SKM-1 (cell line): Measurements from ENCODE around the gene DCN.

Source experiments
- DNase-seq: peaks from one replicate; lab custom pipeline; 2025; ENCODE audit not compliant: unreplicated experiment; lab: John Stamatoyannopoulos, UW

The DCN gene

DNA sequence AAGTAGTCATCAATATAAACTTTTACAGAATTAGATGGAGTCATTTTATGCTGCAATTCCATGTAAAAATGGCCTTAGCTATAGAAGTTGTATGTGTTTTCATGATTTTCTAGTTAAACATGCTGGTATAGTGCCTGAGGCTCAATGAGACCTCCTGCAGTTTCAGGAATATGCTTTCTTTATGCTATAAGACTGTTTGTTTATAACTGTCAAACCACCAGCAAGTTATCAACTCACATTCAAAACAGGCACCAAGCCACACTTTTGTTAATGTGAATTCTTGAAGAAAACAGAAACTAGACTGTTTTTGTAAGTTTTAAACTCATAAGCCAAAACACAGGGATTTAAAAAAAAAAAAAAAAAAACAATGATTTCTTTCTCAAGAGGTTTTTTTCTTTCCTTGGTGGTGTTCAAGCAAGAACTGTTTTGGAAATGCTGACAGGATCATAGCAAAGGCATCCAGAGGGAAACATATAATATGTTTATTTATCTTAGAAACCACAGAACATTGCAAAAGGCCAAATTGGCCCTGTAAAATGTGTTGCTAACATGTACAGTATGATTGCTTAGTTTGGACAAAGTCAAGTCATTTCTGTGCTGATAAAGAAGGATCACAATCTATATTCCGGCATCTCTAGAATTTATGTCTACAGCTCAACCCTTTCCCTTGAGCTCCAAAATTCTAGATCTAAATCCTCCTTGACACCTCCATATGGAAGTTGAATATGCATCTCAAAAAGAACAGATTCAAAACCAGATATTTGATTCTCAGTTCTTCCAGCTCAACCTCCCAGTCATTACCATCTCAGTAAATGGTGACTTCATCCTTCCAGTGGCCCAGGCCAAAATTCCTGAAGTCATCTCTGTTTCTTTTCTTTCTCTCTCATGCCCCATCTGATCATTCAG lies 42.3 kb downstream of the DCN start:
- no peak for DNase-seq

DNA sequence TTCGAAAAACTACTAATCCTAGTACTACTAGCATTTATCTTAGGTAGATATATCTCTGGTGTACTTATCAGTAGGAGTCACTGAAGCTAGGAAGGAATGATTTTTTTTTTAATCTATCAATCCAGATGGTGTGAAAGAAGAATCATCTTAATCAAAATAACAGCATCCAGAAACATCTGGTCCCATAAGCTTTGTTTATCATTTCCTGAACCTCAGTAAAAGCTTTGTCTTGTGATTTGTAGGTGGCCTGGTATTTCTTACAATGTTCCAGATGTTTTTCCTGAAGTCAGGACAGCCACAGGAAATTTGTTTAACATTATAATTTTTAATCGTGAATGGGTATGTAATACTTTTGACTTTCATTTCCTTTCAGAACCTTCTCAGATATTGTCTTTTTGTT lies 43.3 kb downstream of the DCN start:
- DNase-seq = no peak

DNA sequence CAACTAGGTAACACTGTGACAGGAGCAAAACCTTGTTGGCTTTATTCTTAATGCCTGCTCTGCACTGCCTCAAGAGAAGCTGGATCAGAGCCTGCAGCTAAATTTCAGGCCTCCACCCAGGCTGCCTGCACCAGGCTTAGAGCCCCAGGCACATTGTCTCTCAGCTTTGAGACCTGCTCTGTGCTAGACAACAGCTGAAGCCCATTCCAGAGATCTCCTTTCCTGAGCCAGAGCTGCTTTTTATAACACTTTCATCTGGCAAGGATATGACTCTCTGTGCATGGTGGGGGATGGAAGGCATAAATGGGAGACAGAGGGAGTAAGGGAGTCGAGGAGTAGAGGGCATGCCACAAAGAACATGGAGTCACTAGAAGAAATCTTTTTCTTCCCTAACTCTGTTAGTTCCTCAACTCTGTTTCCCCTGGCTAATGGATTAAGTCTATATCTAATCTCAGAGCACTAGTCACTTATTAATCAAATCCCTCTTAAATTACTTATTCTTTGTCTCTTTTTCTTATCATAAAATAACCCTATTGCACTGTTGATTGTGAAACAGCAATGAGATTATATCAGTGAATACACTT lies 44.2 kb downstream of the DCN start:
- no peak for DNase-seq

DNA sequence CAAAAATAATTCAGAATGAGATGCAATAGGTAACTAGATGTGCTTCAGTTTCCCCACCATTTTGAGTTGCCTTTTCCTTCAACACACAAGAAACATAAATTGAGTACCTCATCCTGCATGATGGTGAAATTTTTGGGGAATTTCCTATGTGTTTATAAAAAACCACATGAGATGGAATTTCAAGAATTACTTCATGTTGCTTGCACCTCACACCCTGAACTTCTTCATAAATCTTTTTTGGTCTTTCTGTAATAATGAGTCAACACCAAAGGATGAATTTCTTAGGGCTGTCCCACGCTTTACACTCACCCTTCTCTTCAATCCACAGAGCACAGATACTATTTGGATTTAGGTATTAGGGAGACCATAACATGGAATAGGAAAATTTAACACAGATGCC lies 48.7 kb downstream of the DCN start:
- no peak for DNase-seq

DNA sequence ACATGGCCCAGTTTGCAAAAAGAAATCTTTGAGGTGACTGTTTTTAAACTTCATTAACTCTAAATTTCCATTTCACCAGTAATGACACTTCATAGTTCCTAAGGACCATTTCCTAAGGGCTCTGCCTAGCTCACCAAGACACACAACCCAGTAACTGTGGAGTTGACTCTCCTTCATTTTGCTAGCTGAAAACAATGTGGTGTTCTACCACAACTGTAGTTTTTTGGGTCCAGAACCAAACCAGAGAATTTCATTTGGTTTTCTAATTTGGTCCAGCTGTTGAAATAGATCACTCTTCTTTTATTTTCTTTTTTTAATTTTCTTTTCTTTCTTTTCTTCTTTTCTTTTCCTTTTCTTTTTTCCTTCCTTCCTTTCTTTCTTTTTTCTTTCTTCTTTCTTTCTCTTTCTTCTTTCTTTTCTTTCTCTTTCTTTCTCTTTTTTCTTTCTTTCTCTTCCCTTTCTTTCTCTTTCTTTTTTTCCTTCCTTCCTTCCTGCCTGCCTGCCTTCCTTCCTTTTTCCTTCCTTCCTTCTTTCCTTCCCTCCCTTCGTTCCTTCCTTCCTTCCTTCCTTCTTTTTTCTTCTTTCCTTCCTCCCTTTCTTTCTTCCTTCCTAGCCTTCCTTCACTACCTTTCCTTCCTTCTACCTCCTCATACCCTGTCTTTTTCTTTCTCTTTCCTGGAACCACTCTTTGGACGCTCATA lies 52.8 kb downstream of the DCN start:
- DNase-seq = no peak

DNA sequence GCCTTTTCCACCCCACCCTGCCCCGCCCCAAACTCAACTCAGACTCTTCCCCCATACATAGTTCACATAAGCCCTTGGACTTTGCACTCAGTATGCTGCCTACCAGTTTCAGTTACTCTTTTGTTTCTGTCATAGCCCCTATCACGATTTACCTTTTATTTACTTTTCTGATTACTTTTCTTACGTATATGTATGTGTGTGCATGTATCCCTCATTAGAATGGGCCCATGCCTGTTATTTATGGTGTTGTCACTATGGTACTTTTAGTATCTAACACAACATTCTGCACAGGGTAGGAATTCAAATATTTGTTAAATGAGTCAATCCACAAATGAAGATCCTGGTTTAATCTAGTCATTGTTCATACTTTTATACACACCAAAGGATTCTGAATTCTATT lies 54.9 kb downstream of the DCN start:
- DNase-seq = no peak

DNA sequence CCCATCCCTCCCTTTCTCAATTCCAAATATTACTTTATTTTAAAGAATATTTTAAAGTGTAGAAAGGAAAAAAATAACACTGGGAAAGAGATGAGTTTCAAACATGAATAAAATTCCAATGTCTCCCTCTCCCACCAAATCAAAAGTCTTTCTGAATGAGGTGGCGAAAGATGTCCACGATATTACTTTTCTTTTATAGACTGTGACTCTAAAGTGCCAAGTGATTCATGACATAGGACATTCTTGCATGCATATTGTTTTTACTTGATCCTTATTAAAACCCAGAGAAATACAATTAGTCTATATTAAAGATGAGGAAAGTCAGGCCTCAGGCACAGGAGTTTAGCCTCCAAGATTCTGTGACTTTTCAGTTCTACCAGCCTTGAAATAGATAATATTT lies 55.3 kb downstream of the DCN start:
- DNase-seq = no peak

DNA sequence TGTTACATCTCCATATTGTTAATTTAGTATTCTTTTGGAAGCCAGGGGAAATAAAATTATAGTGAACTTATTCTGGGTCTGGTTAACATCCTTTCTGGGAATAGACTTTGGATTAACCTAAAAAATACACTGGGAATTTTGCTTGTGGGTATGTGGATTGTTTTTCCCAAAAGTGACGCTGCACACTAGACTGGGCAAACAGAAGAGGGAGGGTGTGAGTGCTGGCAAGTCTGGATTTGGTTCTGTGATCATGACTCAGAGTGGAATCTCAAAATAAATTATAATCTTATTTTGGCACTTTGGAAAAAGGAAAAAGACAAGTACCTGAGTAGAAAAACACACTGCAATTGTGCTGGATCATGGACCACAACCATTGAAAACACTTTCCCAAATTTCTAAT lies 56.1 kb downstream of the DCN start:
- DNase-seq = no peak

DNA sequence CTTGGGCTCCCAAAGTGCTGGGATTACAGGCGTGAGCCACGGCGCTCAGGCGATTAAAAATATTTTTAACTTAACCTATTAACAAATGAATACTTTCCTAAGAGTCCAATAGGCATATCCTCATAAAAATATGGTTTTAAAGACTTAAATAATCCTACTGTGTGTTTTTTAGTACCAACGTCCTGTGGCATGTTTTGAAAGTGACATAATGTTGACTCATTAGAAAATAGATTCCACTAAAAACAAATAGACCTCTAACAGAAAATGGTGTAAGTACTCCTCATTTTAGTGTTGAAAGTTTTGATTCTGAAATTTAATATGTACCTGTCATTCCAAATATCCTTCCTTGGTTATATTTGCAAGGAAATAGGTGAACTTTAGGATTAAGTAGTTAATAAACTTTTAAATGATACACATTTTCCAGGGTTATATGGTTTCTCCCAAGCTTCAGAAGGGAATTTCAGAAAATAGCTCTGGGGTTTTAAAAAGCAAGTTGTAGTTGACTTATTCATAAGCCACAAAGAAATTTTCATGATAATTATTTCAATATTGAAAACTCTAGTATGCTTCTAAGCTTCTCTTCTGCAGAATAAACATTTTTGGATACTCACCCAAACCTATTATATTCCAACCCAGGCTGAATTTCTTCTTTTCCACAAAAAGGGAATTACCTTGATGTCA lies 59.2 kb downstream of the DCN start:
- no peak for DNase-seq

DNA sequence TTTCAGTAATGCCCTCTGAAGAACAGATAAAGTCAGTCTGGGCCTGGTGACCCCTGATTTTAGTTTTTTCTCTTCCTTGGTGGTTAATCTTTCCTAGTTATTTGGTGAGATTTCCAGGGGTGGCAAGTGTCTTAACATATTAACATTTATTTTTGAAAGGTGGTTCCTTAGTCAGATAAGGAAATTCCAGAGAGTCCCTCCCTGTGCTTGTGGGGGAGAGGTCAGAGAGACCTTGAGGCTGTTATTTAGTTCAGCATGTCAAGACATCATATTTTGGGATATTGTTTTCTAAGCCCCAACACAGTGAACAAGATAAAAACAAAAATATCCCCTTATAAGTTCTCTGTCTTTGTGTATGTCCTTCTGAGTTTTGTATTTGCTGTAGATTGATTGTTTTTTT lies 61.8 kb downstream of the DCN start:
- no peak for DNase-seq

DNA sequence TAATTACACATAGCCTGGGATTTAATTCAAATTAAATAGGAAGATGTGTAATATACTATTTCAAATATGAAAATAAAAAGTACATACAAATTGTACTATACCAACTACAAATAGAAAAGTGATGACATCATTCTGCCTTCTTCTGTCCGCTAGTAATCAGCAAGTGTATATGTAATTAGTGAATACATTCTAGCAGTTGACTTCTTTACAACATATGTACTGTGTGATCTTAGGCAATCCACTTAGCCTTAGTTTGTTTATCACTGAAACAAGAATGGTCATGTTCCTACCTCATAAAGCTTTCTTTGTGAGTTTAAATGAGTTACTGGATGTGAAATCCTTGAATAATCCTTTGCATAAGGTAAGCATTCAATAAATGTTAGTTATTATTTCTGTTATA lies 63.5 kb downstream of the DCN start:
- no peak for DNase-seq

DNA sequence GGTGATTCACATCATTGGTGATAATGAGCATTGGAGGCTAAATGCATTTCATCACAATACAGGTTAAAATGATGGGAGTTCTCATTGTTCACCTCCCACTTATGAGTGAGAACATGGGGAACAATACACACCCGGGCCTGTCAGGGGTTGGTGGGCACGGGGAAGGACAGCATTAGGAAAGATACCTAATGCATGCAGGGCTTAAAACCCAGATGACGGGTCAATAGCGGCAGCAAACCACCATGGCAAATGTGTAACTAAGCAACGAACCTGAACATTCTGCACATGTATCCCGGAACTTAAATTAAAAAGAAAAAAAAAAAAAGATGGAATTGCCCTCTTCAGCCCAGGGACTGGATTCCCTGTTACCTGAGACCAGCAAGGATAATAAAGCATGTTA lies 69.0 kb downstream of the DCN start:
- no peak for DNase-seq

DNA sequence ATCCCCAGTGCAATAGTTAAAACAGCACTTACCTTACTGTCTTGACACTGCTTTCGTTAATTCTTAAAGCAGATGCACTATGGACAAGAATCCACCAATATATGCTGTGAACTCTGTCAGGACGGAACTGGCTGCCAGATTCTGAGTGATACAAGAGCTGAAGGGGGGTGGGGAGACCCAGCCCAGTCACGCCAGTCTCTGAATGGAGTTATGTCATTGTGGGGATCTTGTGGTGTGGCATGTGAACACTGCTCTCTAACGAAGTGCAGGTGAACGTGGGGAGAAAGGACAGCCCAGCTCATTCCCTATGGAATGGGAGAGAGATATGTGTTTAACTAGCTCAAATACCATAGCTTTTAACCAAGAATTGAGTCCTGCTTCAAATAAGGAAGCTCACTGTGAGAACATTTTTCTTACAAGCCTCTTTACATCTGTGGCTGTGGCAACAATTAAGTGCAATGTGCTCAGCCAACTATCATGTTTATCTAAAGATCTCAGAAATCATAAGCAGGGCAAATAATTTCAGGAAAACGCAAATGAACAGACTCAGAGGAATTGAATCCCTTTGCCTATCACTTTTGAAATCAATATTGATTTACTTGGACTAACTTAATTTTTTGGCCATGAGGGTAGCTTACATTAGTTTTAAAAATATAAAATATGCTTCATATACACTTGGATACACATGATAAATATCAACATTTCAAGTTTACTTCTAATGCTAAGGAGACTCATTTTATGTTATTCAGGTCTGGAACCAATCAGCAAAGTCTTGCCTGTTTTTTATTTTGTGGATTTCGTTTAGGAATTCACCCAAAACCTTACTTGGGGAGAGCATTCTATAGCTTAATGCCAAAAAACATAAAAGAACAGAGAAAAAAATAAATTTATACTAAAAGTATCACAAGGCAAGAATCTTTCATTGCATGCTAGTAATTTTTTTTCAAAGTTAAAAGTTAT lies 71.0 kb downstream of the DCN start, which contains the start of gene LUM:
LUM (minus strand) TSS at position 129 of the 960 bp plus-strand sequence. CDS start 2,515 bp downstream, outside the sequence.
- DNase-seq = no peak

DNA sequence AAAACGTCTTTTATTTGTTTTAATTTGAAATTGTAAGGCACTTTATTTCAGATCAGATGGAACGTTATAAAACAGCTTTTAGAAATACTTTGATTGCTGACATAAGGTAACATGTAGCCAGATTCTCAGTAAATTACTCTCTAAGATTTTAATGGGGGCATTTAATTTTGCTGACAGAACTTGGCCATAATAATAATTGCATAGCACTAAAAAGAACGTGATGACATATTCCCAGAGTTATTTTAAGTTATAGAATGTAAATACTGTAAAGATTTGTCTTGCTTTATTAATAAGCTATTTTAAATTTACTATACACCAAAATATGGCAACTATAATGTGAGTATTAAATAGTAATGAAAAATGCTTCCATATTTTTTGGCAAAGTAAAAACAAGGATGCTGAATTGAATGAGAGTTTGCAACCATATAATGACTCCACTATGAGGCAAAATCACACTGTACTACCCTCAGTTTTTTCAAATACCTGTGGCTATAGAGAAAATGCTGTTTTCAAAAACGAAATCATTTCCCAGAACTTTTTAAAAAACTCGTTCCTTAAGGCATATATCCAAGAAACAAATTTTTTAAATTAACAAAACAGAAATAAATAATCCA lies 72.2 kb downstream of the DCN start:
- no peak for DNase-seq

DNA sequence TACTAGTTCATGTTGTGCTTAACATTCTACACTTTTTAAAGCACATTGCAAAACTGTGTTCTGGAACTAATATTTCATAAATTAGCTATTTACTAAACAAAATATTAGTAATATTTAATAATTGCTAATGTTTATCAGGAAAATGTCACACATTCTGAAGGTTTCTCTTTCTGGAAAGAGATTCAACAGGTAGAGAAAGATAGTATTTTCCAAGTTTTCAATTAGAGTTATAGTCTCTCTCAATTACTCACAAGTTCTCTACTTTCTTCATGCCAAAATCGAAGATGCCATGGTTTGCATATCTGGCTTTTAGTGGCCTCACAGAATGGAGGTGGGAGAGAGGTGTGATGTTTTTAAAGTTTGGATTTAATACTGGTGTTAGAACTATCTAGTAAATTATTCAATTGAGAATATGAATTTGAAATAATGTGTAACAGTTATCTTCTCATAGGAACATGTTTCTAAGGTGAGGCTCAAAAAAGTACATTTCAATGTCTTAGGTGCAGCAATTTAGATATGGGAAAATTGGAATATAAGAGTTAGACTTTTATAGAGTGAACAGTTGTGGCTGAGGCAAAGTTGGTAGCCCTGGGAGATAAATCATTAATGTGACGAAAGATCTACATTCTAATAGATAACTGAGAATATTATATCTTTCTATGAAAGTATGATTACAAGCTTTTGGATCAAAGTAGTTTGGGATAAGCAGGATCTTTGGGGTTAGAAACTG lies 72.9 kb downstream of the DCN start:
- DNase-seq = no peak

DNA sequence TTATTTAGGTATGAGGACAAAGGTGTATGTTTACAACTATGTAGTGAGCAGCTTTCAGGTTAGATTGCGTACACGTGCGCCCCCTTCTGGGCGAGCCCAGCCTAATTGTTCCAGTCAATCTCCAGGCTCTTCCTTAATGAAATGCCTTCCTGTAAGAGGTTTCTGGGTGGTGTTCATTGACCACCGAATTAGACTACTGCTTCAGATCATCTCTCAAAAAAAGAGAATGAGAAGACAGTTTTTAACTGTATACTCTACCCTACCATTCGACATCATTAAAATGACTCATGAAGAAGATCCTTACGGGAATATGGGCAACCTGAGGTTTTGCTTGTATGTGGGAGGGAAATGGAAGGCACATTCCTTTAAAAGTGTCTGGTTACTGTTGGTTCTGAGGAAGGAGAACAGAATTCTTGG lies 73.5 kb downstream of the DCN start:
- no peak for DNase-seq

DNA sequence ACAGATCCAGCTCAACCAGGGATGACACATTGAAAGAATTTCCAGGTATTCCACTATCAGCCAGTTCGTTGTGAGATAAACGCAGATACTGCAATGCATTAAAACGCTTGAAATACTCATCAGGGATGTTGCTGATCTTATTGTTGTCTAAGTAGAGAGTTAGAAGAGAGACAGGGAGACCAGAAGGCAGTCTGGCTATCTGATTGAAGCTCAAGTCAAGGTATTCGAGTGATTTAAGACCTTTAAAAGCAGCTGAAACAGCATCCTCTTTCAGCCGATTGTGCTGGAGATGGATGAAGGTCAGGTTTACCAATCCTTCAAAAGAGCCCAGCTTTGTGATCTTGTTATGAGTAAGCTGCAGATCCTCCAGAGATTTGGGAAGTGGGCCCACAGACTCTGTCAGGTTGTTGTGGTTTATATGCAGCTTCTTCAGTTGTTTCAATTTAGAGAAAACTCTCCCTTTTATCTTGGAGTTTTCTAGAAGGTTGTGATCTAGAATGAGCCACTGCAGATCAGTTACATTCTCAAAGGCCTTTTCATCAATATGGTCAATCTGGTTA lies 74.3 kb downstream of the DCN start:
- no peak for DNase-seq

DNA sequence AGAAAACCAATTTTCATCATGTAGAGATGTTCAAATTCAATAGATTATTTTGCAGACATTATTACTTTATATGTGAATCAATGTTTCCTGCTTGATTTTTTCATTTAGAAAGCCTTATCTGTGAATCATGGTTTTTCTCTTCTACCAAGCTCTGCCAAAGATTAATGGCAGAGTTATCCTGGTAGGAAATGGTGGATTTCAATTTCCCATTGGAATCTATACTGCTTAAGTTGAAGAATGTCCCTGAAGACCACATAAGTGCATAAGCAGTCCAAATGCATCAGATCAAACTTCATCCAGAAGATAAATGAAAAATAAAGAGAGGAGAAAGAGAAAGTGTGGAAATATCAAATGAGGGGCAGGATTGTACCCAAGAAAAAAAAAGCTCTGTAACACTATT lies 76.3 kb downstream of the DCN start:
- no peak for DNase-seq

DNA sequence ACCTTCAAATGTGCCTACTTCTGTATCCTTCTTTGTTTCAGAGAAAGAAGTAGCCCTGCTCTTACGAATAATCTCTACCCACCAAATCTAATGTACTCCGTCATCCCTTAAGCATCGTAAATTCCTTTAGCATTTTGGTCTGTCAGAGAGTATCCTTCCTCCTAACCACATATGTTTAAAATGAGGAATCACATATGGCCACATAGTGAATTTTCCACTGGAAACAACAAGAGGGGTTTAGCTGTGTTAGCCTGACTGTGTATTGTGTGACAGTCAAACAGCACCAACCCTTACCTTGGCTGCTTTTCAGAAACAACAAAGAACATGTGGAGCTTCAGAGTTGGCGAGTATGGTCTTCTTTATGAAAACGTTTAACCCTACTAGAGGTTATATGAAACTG lies 76.8 kb downstream of the DCN start:
- DNase-seq = no peak
